ENCODE results near the gene SREBF2. TPM values are rescaled to one million over a fixed set of nuclear protein-coding genes. Genes with fewer than 3 reads are reported as not detected.

The SREBF2 gene
- total and polyA plus RNA-seq, 2 donors (not counting 1 experiment from before 2014, with no cell fraction given): 116 to 287 TPM

DNA sequence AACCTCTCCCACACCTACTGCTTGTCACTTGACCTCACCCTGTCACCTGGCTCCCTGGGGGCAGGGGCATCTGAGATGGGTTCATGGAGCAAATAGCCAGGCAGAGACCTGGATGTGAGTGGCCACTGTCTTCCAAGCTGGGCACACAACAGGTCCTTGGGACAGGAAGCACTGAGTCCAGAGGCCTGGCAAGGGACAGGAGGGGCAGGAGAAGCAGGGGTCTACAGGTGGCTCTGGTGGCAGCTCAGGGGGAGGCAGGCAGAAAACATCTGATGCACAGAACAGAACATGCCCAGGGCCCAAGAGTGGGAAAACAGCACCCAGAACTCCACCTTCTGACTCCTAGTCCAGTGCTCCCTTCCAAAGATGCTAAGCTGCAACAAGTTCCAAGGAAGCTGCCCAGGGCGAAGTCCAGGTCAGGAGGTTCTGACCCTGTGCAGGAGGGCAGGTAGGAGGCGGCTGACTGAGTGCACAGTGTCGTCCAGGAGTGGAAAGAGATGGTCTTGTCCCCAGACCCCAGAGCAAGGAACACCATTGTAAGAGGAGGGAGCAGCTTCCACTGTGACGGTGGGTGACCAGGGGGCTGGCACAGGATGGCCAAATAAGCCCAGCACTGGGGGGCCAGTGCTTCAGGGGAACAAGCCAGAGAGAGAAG is 90.2 kb downstream of the SREBF2 start:
- peak overlapping the region in 1 of 5 experiments; percentile 20 for H3K4me3 ChIP-seq (ENCODE audit: control extremely low read depth in 1 of 5, extremely low read depth in 1 of 5, insufficient read depth in 1 of 5, low read depth in 2 of 5, low read length in 4 of 5)
- POLR2A ChIA-PET: interaction anchor here (0.7 to 16.8 kb wide), 7 partner anchors 12 to 168 kb away, joined by 3 to 960 read pairs (median 4); partner anchors contain the start of gene SREBF2
- H3K4me1 ChIP-seq (ENCODE audit: control insufficient read depth in 2 of 2, insufficient read depth in 2 of 2, low read length in 2 of 2): peaks cover 72 to 86% of the 10 kb centered on the region in 2 donors
- H3K79me2 ChIP-seq (ENCODE audit: control insufficient read depth, insufficient read depth, low read length): peaks cover 71% of the 10 kb centered on the region
- peak overlapping the region; percentile 60 for H3K4me2 ChIP-seq (replicated peaks; ENCODE audit: low read depth, low read length, poor library complexity, severe bottlenecking)
- H2AFZ ChIP-seq (ENCODE audit: insufficient read depth, low read depth, low read length, poor library complexity, severe bottlenecking): no peak overlapping the region
- no peak for TF ChIP-seq CTCF (IDR thresholded peaks at IDR 0.05)
- TF ChIP-seq EZH2 (IDR thresholded peaks at IDR 0.05; ENCODE audit: borderline replicate concordance, insufficient read depth, low read depth, low read length, poor library complexity, severe bottlenecking): no peak
- H3K27me3 ChIP-seq (replicated peaks in 1 of 4; ENCODE audit: control extremely low read depth in 1 of 4, control insufficient read depth in 3 of 4, insufficient read depth in 4 of 4, low read length in 3 of 4): no peaks in the 10 kb centered on the region
- CTCF ChIA-PET: interaction anchor here (0.6 to 17.9 kb wide), 3 partner anchors 15 to 501 kb away, joined by 3 to 499 read pairs (median 3); no protein-coding TSS in a partner anchor
- peak overlapping the region; percentile 43 to 94 for H3K27ac ChIP-seq (ENCODE audit: low read length in 2 of 2)
- peak overlapping the region; percentile 36 for H3K9ac ChIP-seq (ENCODE audit: low read length)
- ATAC-seq (ENCODE audit: low read depth) (no peak), DNase-seq (no peak)
- peak overlapping the region; percentile 90 for H3K27ac Mint-ChIP-seq
- peaks cover 0 to 13% (median 0%) of the 10 kb centered on the region in 3 donors for H3K9me3 ChIP-seq (ENCODE audit: control extremely low read depth in 1 of 3, control insufficient read depth in 2 of 3, insufficient read depth in 1 of 3, low read length in 2 of 3)
- WGBS (ENCODE audit: insufficient coverage): 90% methylated on average over 4 of the region's 4 CpGs
- H3K4me1 Mint-ChIP-seq: peaks cover 70% of the 10 kb centered on the region
- peaks cover 0 to 32% of the 10 kb centered on the region in 2 experiments for H3K36me3 ChIP-seq (replicated peaks in 1 of 2; ENCODE audit: control extremely low read depth in 1 of 2, control insufficient read depth in 1 of 2, extremely low read depth in 1 of 2, insufficient read depth in 2 of 2, low read length in 1 of 2)
- peaks cover 36% of the 10 kb centered on the region for H4K20me1 ChIP-seq (ENCODE audit: control insufficient read depth, insufficient read depth, low read length, poor library complexity, severe bottlenecking)
- no peaks in the 10 kb centered on the region for H3K27me3 Mint-ChIP-seq
- intact Hi-C loops (cut with micrococcal nuclease): no loop called here
- no peaks in the 10 kb centered on the region for H3K9me3 Mint-ChIP-seq (ENCODE audit: insufficient read depth)
- H3K4me3 Mint-ChIP-seq: peak overlapping the region; percentile 81
